Gastroesophageal sphincter (tissue), 4 donors: Measurements from ENCODE around the gene CTCF. TPM values are rescaled to one million over a fixed set of nuclear protein-coding genes. Genes with fewer than 3 reads are reported as not detected.

ENCODE experiments used
- ATAC-seq: fragments of 150-250 bp; one replicate; pipeline ENCODE4 v1.9.1; 2016; ENCODE audit warnings: mild to moderate bottlenecking, moderate library complexity
- H3K27ac ChIP-seq, 4 donors: fragments of 200-600 bp; sonication (generic) in 3 of 4; 1 replicate in 3 of 4; 2 replicates in 1 of 4; pipeline ENCODE4 v1.5.1; 2016 to 2019
- H3K27me3 ChIP-seq: fragments of 200-600 bp; sonication (generic); one replicate; pipeline ENCODE4 v1.5.1; 2019
- H3K36me3 ChIP-seq, 2 donors: fragments of 200-600 bp; sonication (generic); one replicate each; pipeline ENCODE4 v1.5.1; 2019; ENCODE audit warnings: control low read depth in 1 of 2
- H3K4me1 ChIP-seq, 3 donors: fragments of 200-600 bp; sonication (generic); 1 replicate in 2 of 3; 2 replicates in 1 of 3; pipeline ENCODE4 v1.5.1; 2016 to 2019; ENCODE audit warnings: control low read depth in 2 of 3
- H3K4me3 ChIP-seq, 2 donors: fragments of 200-600 bp; sonication (generic); one replicate each; pipeline ENCODE4 v1.5.1; 2019; ENCODE audit warnings: mild to moderate bottlenecking in 1 of 2, moderate library complexity in 1 of 2
- H3K9me3 ChIP-seq, 3 donors: fragments of 200-600 bp; sonication (generic); one replicate each; pipeline ENCODE4 v1.5.1; 2017 to 2019; ENCODE audit warnings: control low read depth in 2 of 3
- EP300 ChIP-seq: sonication (generic); formaldehyde crosslinking; IDR thresholded peaks from one replicate; pipeline ENCODE4 v1.6.1; 2017; ENCODE audit warnings: antibody characterized with exemption, mild to moderate bottlenecking
- POLR2A ChIP-seq, 2 donors: fragments of 450-650 bp; IDR thresholded peaks; one replicate each; pipeline ENCODE4 v1.6.1; 2017; ENCODE audit warnings: antibody characterized with exemption in 2 of 2, mild to moderate bottlenecking in 2 of 2, moderate library complexity in 1 of 2
- POLR2AphosphoS5 ChIP-seq: sonication (generic); formaldehyde crosslinking; IDR thresholded peaks from one replicate; pipeline ENCODE4 v1.6.1; 2017; ENCODE audit warnings: antibody characterized with exemption
- WGBS, 2 donors: methylation state at CpG; one replicate each; pipeline ENCODE4 v1.1.5; 2018; ENCODE audit warnings: low coverage in 1 of 2; 5-methylcytosine and 5-hydroxymethylcytosine counted together
- total RNA-seq, 4 donors: library from RNA; depleted of rRNA; stranded (reverse); fragments of >200 nt; gene quantifications; one replicate each; pipeline ENCODE4 v1.1.0, GENCODE V29; 2016
- TF ChIP-seq, protein P1 (sequence below), 4 experiments: fragments of 200-600 bp in 2 of 4; fragments of 450-650 bp in 2 of 4; sonication (generic) in 1 of 4; IDR thresholded peaks; one replicate each; pipeline ENCODE4 v1.5.1; 2017 to 2019; ENCODE audit warnings: antibody characterized with exemption in 4 of 4, mild to moderate bottlenecking in 2 of 4, moderate library complexity in 2 of 4

The CTCF gene
- total RNA-seq, 4 donors from 2014 or later: 26.4 to 44.8 (median 41.4) TPM

DNA sequence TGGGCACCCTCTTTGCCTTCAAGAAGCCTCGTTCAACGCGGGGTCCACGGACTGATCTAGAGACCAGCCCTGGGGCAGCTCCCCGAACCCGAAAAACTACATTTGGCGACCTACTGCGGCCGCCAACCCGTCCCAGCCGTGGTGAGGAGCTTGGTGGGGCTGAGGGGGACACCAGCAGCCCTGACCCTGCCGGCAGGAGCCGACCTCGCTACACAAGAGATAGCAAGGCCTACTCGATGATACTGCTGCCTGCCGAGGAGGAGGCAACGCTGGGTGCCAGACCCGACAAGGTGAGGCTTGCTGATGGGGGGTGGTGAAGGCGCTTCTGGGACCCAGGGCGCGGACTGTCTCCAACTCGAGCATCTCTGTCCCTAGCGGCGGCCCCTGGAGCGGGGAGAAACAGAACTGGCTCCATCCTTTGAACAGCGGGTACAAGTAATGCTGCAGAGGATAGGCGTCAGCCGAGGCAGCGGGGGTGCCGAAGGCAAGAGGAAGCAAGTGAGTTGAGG lies 92.1 kb downstream of the CTCF start:
- H3K27ac ChIP-seq: no peak overlapping the region
- no peak for ATAC-seq
- peaks cover 63% of the 10 kb centered on the region for H3K27me3 ChIP-seq
- H3K36me3 ChIP-seq: peaks cover 0 to 24% of the 10 kb centered on the region in 2 donors
- TF ChIP-seq POLR2AphosphoS5: no peak
- TF ChIP-seq, protein P1, sequence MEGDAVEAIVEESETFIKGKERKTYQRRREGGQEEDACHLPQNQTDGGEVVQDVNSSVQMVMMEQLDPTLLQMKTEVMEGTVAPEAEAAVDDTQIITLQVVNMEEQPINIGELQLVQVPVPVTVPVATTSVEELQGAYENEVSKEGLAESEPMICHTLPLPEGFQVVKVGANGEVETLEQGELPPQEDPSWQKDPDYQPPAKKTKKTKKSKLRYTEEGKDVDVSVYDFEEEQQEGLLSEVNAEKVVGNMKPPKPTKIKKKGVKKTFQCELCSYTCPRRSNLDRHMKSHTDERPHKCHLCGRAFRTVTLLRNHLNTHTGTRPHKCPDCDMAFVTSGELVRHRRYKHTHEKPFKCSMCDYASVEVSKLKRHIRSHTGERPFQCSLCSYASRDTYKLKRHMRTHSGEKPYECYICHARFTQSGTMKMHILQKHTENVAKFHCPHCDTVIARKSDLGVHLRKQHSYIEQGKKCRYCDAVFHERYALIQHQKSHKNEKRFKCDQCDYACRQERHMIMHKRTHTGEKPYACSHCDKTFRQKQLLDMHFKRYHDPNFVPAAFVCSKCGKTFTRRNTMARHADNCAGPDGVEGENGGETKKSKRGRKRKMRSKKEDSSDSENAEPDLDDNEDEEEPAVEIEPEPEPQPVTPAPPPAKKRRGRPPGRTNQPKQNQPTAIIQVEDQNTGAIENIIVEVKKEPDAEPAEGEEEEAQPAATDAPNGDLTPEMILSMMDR (IDR thresholded peaks at IDR 0.05): no peak
- TF ChIP-seq EP300: no peak
- TF ChIP-seq POLR2A (IDR thresholded peaks at IDR 0.05): no peak
- WGBS, 2 donors: 29 to 63% methylated on average over 4 to 6 of the region's 30 CpGs
- peaks cover 5 to 35% (median 16%) of the 10 kb centered on the region in 3 donors for H3K4me1 ChIP-seq
- H3K9me3 ChIP-seq: no peaks in the 10 kb centered on the region
- H3K4me3 ChIP-seq: no peak overlapping the region

DNA sequence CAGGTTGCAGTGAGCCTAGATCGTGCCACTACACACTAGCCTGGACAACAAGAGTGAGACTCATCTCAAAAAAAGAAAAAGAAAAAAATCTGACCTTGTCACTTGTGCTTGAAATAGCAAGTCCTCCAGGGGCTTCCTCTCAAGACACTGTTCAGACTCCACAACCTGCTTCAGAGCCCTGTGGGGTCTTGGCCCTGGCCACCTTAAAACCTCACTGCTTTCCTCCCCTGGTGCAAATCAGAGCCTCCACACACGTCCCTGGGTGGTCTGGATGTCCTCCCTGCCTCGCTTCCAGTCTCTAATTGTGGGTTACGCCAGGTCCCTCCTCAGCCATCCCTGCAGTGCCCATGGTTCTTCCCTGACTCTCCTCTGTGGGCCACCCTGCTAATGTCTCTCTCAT lies 93.0 kb downstream of the CTCF start:
- Histone ChIP-seq H3K27ac (no peak overlapping the region), H3K9me3 (no peaks in the 10 kb centered on the region), H3K4me3 (no peak overlapping the region), H3K4me1 (peaks cover 5 to 35% (median 17%) of the 10 kb centered on the region in 3 donors), H3K36me3 (peaks cover 0 to 24% of the 10 kb centered on the region in 2 donors), H3K27me3 (peaks cover 54% of the 10 kb centered on the region)
- TF ChIP-seq, protein P1 (IDR thresholded peaks at IDR 0.05): no peak
- no peak for TF ChIP-seq EP300
- TF ChIP-seq POLR2A (IDR thresholded peaks at IDR 0.05): no peak
- TF ChIP-seq POLR2AphosphoS5: no peak
- WGBS, 2 donors: 60 to 67% methylated on average over 3 of the region's 4 CpGs
- ATAC-seq: no peak

DNA sequence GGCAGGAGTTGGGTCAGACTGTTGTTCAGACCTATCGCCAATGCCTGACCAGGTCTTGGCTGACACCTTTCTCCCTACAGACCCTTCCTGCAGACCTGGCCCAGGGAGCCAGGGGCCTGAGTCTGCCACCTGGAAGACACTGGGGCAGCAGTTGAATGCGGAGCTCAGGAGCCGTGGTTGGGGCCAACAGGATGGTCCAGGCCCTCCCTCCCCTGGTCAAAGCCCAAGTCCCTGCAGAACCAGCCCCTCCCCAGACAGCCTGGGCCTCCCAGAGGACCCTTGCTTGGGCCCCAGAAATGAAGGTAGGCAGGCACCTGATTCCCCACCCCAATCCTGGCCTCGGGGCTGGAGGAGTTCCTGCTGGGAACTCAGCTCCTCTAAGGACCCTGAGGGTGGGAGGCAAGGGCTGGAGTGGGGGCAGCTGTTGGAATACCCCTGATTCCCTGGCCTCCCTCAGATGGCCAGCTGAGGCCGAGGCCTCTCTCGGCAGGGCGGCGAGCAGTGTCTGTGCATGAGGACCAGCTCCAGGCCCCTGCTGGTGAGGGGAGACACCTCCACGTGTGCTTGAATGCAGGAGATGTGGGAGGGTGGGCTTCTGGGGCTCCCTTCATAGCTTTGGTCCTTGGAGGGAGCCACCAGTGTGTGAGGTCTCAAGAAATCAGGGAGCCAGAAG lies 94.2 kb downstream of the CTCF start:
- ATAC-seq: no peak
- TF ChIP-seq POLR2AphosphoS5 (no peak), POLR2A (IDR thresholded peaks at IDR 0.05) (no peak), EP300 (no peak)
- TF ChIP-seq, protein P1 (IDR thresholded peaks at IDR 0.05): no peak
- Histone ChIP-seq H3K36me3 (peaks cover 0 to 24% of the 10 kb centered on the region in 2 donors), H3K4me3 (no peak overlapping the region), H3K27me3 (peaks cover 43% of the 10 kb centered on the region), H3K27ac (no peak overlapping the region), H3K9me3 (no peaks in the 10 kb centered on the region), H3K4me1 (peaks cover 5 to 41% (median 20%) of the 10 kb centered on the region in 3 donors)
- 60% methylated on average over 1 of the region's 9 CpGs; no CpG with 5 or more reads in 1 of the 2 donors for WGBS, 2 donors

DNA sequence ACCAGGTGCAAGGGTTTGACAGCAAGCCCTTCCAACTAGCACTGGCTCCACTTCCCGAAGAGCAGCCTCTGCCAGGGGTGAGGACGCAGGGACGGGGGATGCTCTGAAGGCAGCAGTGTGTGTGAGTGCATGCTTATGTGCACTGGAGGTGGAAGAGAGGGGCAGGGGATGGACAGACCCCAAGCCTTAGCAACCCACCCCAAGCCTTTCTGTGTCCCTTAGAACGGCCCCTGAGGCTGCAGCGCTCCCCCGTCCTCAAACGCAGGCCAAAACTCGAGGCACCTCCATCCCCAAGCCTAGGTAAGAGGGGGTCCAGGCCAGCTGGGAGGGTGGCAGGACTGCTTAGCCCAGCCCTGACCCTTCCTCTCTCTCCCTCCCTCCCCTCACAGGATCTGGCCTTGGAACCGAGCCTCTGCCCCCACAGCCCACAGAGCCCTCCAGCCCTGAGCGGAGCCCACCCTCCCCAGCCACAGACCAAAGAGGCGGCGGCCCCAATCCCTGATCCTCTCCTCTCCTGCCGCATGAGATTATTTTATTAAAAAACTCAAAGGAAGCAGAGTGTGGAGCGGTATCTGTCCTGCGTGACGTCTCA lies 94.8 kb downstream of the CTCF start:
- Histone ChIP-seq H3K9me3 (no peaks in the 10 kb centered on the region), H3K27ac (no peak overlapping the region), H3K36me3 (peaks cover 0 to 25% of the 10 kb centered on the region in 2 donors), H3K4me3 (no peak overlapping the region), H3K4me1 (peaks cover 5 to 45% (median 22%) of the 10 kb centered on the region in 3 donors), H3K27me3 (peaks cover 36% of the 10 kb centered on the region)
- TF ChIP-seq, protein P1 (IDR thresholded peaks at IDR 0.05): no peak
- TF ChIP-seq EP300 (no peak), POLR2AphosphoS5 (no peak), POLR2A (IDR thresholded peaks at IDR 0.05) (no peak)
- ATAC-seq: no peak
- WGBS, 2 donors: no CpG with 5 or more reads among the region's 16 CpGs
